GM12878 (cell line): Measurements from ENCODE around the gene SUZ12. TPM values are rescaled to one million over a fixed set of nuclear protein-coding genes. Genes with fewer than 3 reads are reported as not detected.
A peak's percentile ranks its signal among the peaks of the same experiment; 100 is the strongest.

Source experiments
- ATAC-seq: fragments of 200-7000 bp; cut with Tn5 transposase; 3 replicates; pipeline ENCODE4 v1.9.1; 2020; ENCODE audit warnings: mild to moderate bottlenecking, moderate library complexity
- BruUV-seq: library from RNA; stranded (reverse); fragments of 400-500 nt; replicated peaks from 2 replicates; lab custom pipeline; 2021; lab: Mats Ljungman, UMichigan
- CTCF ChIA-PET: fragments of 300-600 bp; sonication (Branson Sonifier 250); formaldehyde crosslinking; extraction: SDS; loops from one replicate; lab custom pipeline; 2021; ENCODE audit warnings: inconsistent platforms; lab: Yijun Ruan, JAX
- POLR2A ChIA-PET: fragments of 350-600 bp; formaldehyde crosslinking; extraction: SDS; loops from one replicate; lab custom pipeline; 2021; ENCODE audit warnings: inconsistent platforms; lab: Charles Lee
- RAD21 ChIA-PET: fragments of 300-600 bp; sonication (Branson Sonifier 250); formaldehyde crosslinking; loops from one replicate; lab custom pipeline; 2023; ENCODE audit warnings: antibody characterized with exemption; ENCODE audit not compliant: unreplicated experiment; lab: Charles Lee
- SMC1A ChIA-PET: fragments of 300-600 bp; sonication (Branson Sonifier 250); formaldehyde crosslinking; loops from one replicate; lab custom pipeline; 2023; ENCODE audit not compliant: unreplicated experiment, uncharacterized antibody; lab: Charles Lee
- DNase-seq: peaks from one replicate; pipeline ENCODE4 v3.0.0-alpha.2; 2011; ENCODE audit warnings: low read depth, low spot score
- FAIRE-seq: peaks from 3 replicates; lab custom pipeline; 2011; peaks lifted over from hg19 to GRCh38; lab: Jason Lieb, UNC
- H2AFZ ChIP-seq: 2 replicates; pipeline ENCODE4 v1.6.0; 2011; ENCODE audit warnings: low read depth, low read length, control low read depth; ENCODE audit not compliant: control insufficient read depth
- H3K27ac ChIP-seq: 2 replicates; pipeline ENCODE4 v1.5.1; 2011; ENCODE audit warnings: control low read depth; ENCODE audit not compliant: control insufficient read depth, insufficient read depth
- H3K27me3 ChIP-seq, 2 experiments: replicated peaks in 1 of 2; 2 replicates each; pipeline versions ENCODE4 v1.6.0 to v1.6.1; 2011; ENCODE audit warnings: low read length in 1 of 2; ENCODE audit not compliant: control insufficient read depth in 2 of 2, insufficient read depth in 2 of 2
- H3K36me3 ChIP-seq, 2 experiments: 2 replicates each; pipeline ENCODE4 v1.5.1; 2011; ENCODE audit warnings: low read length in 1 of 2; ENCODE audit not compliant: control insufficient read depth in 2 of 2, insufficient read depth in 2 of 2
- H3K4me1 ChIP-seq: 2 replicates; pipeline ENCODE4 v1.6.1; 2011; ENCODE audit warnings: mild to moderate bottlenecking, low read length, moderate library complexity, mixed read lengths; ENCODE audit not compliant: control insufficient read depth, insufficient read depth
- H3K4me2 ChIP-seq: 2 replicates; pipeline ENCODE4 v1.6.0; 2011; ENCODE audit warnings: control low read depth; ENCODE audit not compliant: control insufficient read depth, insufficient read depth
- H3K4me3 ChIP-seq: fragments of 200-600 bp; sonication (generic); 2 replicates; pipeline ENCODE4 v1.5.1; 2016
- H3K79me2 ChIP-seq: 2 replicates; pipeline ENCODE4 v1.6.0; 2011; ENCODE audit warnings: low read length; ENCODE audit not compliant: control insufficient read depth, insufficient read depth
- H3K9ac ChIP-seq: 2 replicates; pipeline ENCODE4 v1.8.0; 2011; ENCODE audit warnings: low read length, control low read depth, mixed read lengths; ENCODE audit not compliant: control insufficient read depth, insufficient read depth
- H3K9me3 ChIP-seq: replicated peaks from 3 replicates; pipeline ENCODE4 v1.5.1; 2011; ENCODE audit warnings: mild to moderate bottlenecking, low read length; ENCODE audit not compliant: control insufficient read depth, insufficient read depth
- H4K20me1 ChIP-seq: 2 replicates; pipeline ENCODE4 v1.6.0; 2011; ENCODE audit not compliant: control insufficient read depth, insufficient read depth
- BACH1 ChIP-seq: fragments of 450-650 bp; IDR thresholded peaks from 2 replicates; pipeline ENCODE4 v1.6.1; 2017; ENCODE audit warnings: mild to moderate bottlenecking, borderline replicate concordance
- EED ChIP-seq: sonication (generic); IDR thresholded peaks from 2 replicates; pipeline ENCODE4 v1.6.1; 2016; ENCODE audit warnings: antibody characterized with exemption, low read depth
- GABPA ChIP-seq: IDR thresholded peaks from 2 replicates; pipeline ENCODE4 v1.6.1; 2014; ENCODE audit warnings: antibody characterized with exemption, low read depth, mild to moderate bottlenecking, inconsistent platforms
- IKZF1 ChIP-seq: fragments of 450-650 bp; conservative IDR thresholded peaks from 2 replicates; pipeline ENCODE4 v1.6.1; 2017; ENCODE audit warnings: antibody characterized with exemption, mild to moderate bottlenecking
- IKZF2 ChIP-seq, 2 experiments: fragments of 450-650 bp; IDR thresholded peaks; 2 replicates each; pipeline ENCODE4 v1.6.1; 2017; ENCODE audit warnings: mild to moderate bottlenecking in 2 of 2, moderate library complexity in 2 of 2
- IRF4 ChIP-seq: IDR thresholded peaks from 2 replicates; pipeline ENCODE4 v1.6.1; 2011; ENCODE audit warnings: low read depth, low read length
- LARP7 ChIP-seq: fragments of 450-650 bp; IDR thresholded peaks from 2 replicates; pipeline ENCODE4 v1.6.1; 2017; ENCODE audit warnings: mild to moderate bottlenecking
- MEF2A ChIP-seq: IDR thresholded peaks from 2 replicates; pipeline ENCODE4 v1.6.1; 2011; ENCODE audit warnings: low read depth, mild to moderate bottlenecking, low read length, moderate library complexity; ENCODE audit not compliant: insufficient read depth
- MEF2B ChIP-seq: fragments of 450-650 bp; IDR thresholded peaks from 2 replicates; pipeline ENCODE4 v1.6.1; 2018; ENCODE audit warnings: mild to moderate bottlenecking, moderate library complexity; ENCODE audit not compliant: partially characterized antibody, poor library complexity, severe bottlenecking
- MTA2 ChIP-seq: fragments of 450-650 bp; IDR thresholded peaks from 2 replicates; pipeline ENCODE4 v1.6.1; 2016; ENCODE audit warnings: low read depth, mild to moderate bottlenecking, moderate library complexity
- NFYB ChIP-seq: IDR thresholded peaks from 2 replicates; pipeline ENCODE4 v1.6.1; 2011; ENCODE audit warnings: low read depth, mild to moderate bottlenecking, low read length, improper control_type of control experiment, moderate library complexity; ENCODE audit not compliant: insufficient read depth
- RELB ChIP-seq: fragments of 450-650 bp; IDR thresholded peaks from 2 replicates; pipeline ENCODE4 v1.6.1; 2017; ENCODE audit warnings: low read depth, mild to moderate bottlenecking, moderate library complexity
- RUNX3 ChIP-seq: IDR thresholded peaks from 2 replicates; pipeline ENCODE4 v1.6.1; 2012; ENCODE audit warnings: low read length, inconsistent platforms
- SIN3A ChIP-seq: IDR thresholded peaks from 2 replicates; pipeline ENCODE4 v1.6.1; 2012; ENCODE audit warnings: low read depth, low read length, improper control_type of control experiment
- SPI1 ChIP-seq: IDR thresholded peaks from 2 replicates; pipeline ENCODE4 v1.6.1; 2011; ENCODE audit warnings: low read depth, mild to moderate bottlenecking, low read length, moderate library complexity, borderline replicate concordance; ENCODE audit not compliant: insufficient read depth
- SUZ12 ChIP-seq: fragments of 200-600 bp; sonication (generic); IDR thresholded peaks from one replicate; pipeline ENCODE4 v1.6.1; 2018; ENCODE audit warnings: antibody characterized with exemption, mild to moderate bottlenecking; ENCODE audit not compliant: unreplicated experiment
- ZBTB40 ChIP-seq: fragments of 450-650 bp; IDR thresholded peaks from 2 replicates; pipeline ENCODE4 v1.6.1; 2016; ENCODE audit warnings: mild to moderate bottlenecking, moderate library complexity, borderline replicate concordance
- ZNF384 ChIP-seq: IDR thresholded peaks from 2 replicates; pipeline ENCODE4 v1.6.1; 2012; ENCODE audit warnings: low read depth, mild to moderate bottlenecking, low read length, improper control_type of control experiment, borderline replicate concordance
- ZNF622 ChIP-seq: fragments of 450-650 bp; IDR thresholded peaks from 2 replicates; pipeline ENCODE4 v1.6.1; 2017; ENCODE audit warnings: mild to moderate bottlenecking, inconsistent platforms
- WGBS: methylation state at CpG from one replicate; pipeline ENCODE4 v1.1.6; 2016; ENCODE audit warnings: low lambda C conversion rate; ENCODE audit not compliant: insufficient replicate concordance, insufficient coverage; ENCODE audit errors: missing lambda C conversion rate; 5-methylcytosine and 5-hydroxymethylcytosine counted together
- in situ Hi-C: fragments of 300-500 bp; cut with MboI; formaldehyde crosslinking; loops from 9 replicates; pipeline ENCODE4 v1.14.3; 2018; ENCODE audit warnings: mixed read lengths
- intact Hi-C: fragments of 100-400 bp; cut with micrococcal nuclease; formaldehyde crosslinking; loops from one replicate; pipeline ENCODE4 v1.14.2; 2022; ENCODE audit not compliant: unreplicated experiment
- polyA plus RNA-seq, 11 experiments: library from polyadenylated mRNA; depleted of rRNA in 4 of 11; unstranded in 6 of 11; stranded (reverse) in 5 of 11; fragments of >200 nt; fragmentation: Nextera tagmentation in 4 of 11; fragmentation: Illumina TruSeq in 1 of 11; extraction: Ambion mirVana in 4 of 11; extraction: Trizol in 1 of 11; gene quantifications; 1 replicate in 1 of 11; 2 replicates in 10 of 11; pipeline versions ENCODE4 v1.2.1 to v1.2.3, GENCODE V29; 2011 to 2016; ENCODE audit warnings: inconsistent platforms in 2 of 11, missing spikeins in 2 of 11, low read depth in 1 of 11
- total RNA-seq, 4 experiments: library from RNA; depleted of rRNA in 3 of 4; stranded (reverse); fragments of >200 nt in 3 of 4; fragmentation: Illumina TruSeq in 1 of 4; extraction: Trizol in 1 of 4; gene quantifications; 2 replicates each; pipeline versions ENCODE4 v1.2.1 to v1.2.3, GENCODE V29; 2013 to 2021

The SUZ12 gene
- total and polyA plus RNA-seq, 10 of the 15 experiments (the other 5 are each of a cell fraction or from before 2014, with no cell fraction given), result 19.2 to 69.2 (median 34.5) TPM

DNA sequence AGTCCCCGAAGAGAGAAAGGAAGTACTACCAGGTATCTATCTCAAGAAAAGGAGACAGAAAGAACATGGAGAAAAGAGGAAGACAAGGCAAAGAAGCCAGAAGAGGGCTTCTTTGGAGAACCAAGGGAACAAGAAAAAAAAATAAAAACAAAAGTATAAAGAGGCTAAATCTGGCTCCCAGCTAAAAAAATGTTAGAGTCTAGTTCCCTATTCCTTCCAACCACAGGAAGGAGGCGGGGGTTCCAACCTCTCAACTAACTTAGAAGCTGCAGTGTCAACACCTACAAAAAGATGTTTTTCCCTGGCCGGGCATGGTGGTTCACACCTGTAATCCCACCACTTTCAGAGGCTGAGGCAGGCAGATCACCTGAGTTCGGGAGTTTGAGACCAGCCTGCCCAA lies 48.7 kb upstream of the SUZ12 start:
- BruUV-seq, result no TSS peak
- intact Hi-C loops (no loop called here), in situ Hi-C loops (no loop called here)
- POLR2A ChIA-PET, result interaction anchor here (0.6 to 0.7 kb wide), 5 partner anchors 16 to 794 kb away, joined by 3 to 6 read pairs (median 3); no protein-coding TSS in a partner anchor
- H3K9ac ChIP-seq, result no peak overlapping the region
- no peaks in the 10 kb centered on the region; the same call in 2 of the 3 replicates for H3K9me3 ChIP-seq
- no peak for DNase-seq
- no peaks in the 10 kb centered on the region for H3K79me2 ChIP-seq
- ATAC-seq, result peak; percentile 44
- peak overlapping the region; percentile 47; the same call in 1 of the 2 replicates for H3K27ac ChIP-seq
- H3K4me3 ChIP-seq, result peak overlapping the region; percentile 1; the same call in 1 of the 2 replicates
- no peak overlapping the region for H2AFZ ChIP-seq
- 25% methylated on average over 4 of the region's 4 CpGs for WGBS
- SMC1A ChIA-PET, result interaction anchor here (1.1 to 3.4 kb wide), 3 partner anchors 13 to 251 kb away, joined by 3 to 23 read pairs (median 4); partner anchors contain the start of gene UTP6
- CTCF ChIA-PET, result interaction anchor here (0.6 to 5.5 kb wide), 3 partner anchors 12 to 265 kb away, joined by 3 to 32 read pairs (median 3); partner anchors contain the start of gene UTP6
- TF ChIP-seq SUZ12 (no peak), SPI1 (peak; percentile 5; the same call in 1 of the 2 replicates), IRF4 (no peak), BACH1 (no peak), GABPA (no peak), SIN3A (no peak), LARP7 (no peak), NFYB (no peak), EED (no peak), IKZF2 (IDR thresholded peaks at IDR 0.05) (peak; percentile 30 to 48; a peak in 2 of 4 replicates), MEF2A (0 out of 2 replicates have a peak, but pooled peaks have one; percentile 17), MTA2 (0 out of 2 replicates have a peak, but pooled peaks have one; percentile 10), ZNF622 (no peak), IKZF1 (peak; percentile 35), ZBTB40 (no peak), RUNX3 (peak; percentile 54), MEF2B (peak; percentile 21), RELB (peak; percentile 23; the same call in 1 of the 2 replicates), ZNF384 (peak; percentile 22; the same call in 1 of the 2 replicates)
- peaks cover 21% of the 10 kb centered on the region for H3K4me1 ChIP-seq
- peak overlapping the region; percentile 52 for H3K4me2 ChIP-seq
- no peak for FAIRE-seq
- RAD21 ChIA-PET, result interaction anchor here (0.9 kb wide), 1 partner anchor 13 kb away, joined by 3 read pairs; the partner anchor contains the start of gene UTP6
- H3K27me3 ChIP-seq, result no peaks in the 10 kb centered on the region
- H4K20me1 ChIP-seq, result no peaks in the 10 kb centered on the region
- peaks cover 5 to 25% of the 10 kb centered on the region in 2 experiments; a peak in 3 of 4 replicates for H3K36me3 ChIP-seq
